Activated CD8-positive, alpha-beta memory T cell treated with anti-CD3 and anti-CD28 coated beads for 48 hours (primary cell): ENCODE measurements around the gene CCDC40.
A peak's percentile ranks its signal among the peaks of the same experiment; 100 is the strongest.

Source experiments
- DNase-seq, 3 experiments: peaks; one replicate each; pipeline ENCODE4 v3.0.0-alpha.2; 2020; ENCODE audit warnings: low read depth in 2 of 3, low spot score in 2 of 3

Gene CCDC40

GRCh38 chr17:80000981-80001775, 35.3 kb upstream of the CCDC40 start:
- no peak for DNase-seq

- DNase-seq, result no peak
These were observed 34.3 kb upstream of the CCDC40 start for GRCh38 chr17:80002070-80002641.

- DNase-seq, result no peak
These were observed 33.6 kb upstream of the CCDC40 start for GRCh38 chr17:80002690-80003490.

- DNase-seq, result no peak
These were observed 32.5 kb upstream of the CCDC40 start for GRCh38 chr17:80003969-80004368.

- peak in 1 of 3 experiments; percentile 27 for DNase-seq
These were observed 30.8 kb upstream of the CCDC40 start for GRCh38 chr17:80005360-80006338.

- no peak for DNase-seq
These were observed 30.1 kb upstream of the CCDC40 start for GRCh38 chr17:80006339-80006720.

GRCh38 chr17:80006811-80007752, 29.4 kb upstream of the CCDC40 start:
- DNase-seq, result no peak

GRCh38 chr17:80007939-80008338, 28.5 kb upstream of the CCDC40 start:
- DNase-seq, result no peak

- peak; percentile 54 to 79 (median 72) for DNase-seq
These were observed 28.0 kb upstream of the CCDC40 start for GRCh38 chr17:80008383-80008840.

- no peak for DNase-seq
These were observed 27.6 kb upstream of the CCDC40 start for GRCh38 chr17:80008848-80009247.

GRCh38 chr17:80009391-80010282, 26.8 kb upstream of the CCDC40 start:
- no peak for DNase-seq

GRCh38 chr17:80010283-80010858, 26.1 kb upstream of the CCDC40 start:
- no peak for DNase-seq

- DNase-seq, result no peak
These were observed 24.4 kb upstream of the CCDC40 start for GRCh38 chr17:80011989-80012555.

- DNase-seq, result no peak
These were observed 23.4 kb upstream of the CCDC40 start for GRCh38 chr17:80012765-80013741.

GRCh38 chr17:80017226-80018010, 19.0 kb upstream of the CCDC40 start:
- no peak for DNase-seq
